ENCODE data around the gene EDA. TPM values are rescaled to one million over a fixed set of nuclear protein-coding genes. Genes with fewer than 3 reads are reported as not detected.

EDA gene
- total and polyA plus RNA-seq, 10 of the 15 experiments (the other 5 are each of a cell fraction or from before 2014, with no cell fraction given), result 0.06 TPM; not detected in 9

- H3K27me3 ChIP-seq (replicated peaks in 1 of 2; ENCODE audit: control insufficient read depth in 2 of 2, insufficient read depth in 2 of 2, low read length in 1 of 2), result no peaks in the 10 kb centered on the region
- ChIA-PET RAD21 (ENCODE audit: unreplicated experiment) (interaction anchor here (0.6 to 1.2 kb wide), 5 partner anchors 61 to 630 kb away, joined by 3 read pairs; no protein-coding TSS in a partner anchor), SMC1A (ENCODE audit: uncharacterized antibody, unreplicated experiment) (interaction anchor here (2.8 kb wide), 1 partner anchor 63 kb away, joined by 16 read pairs; no protein-coding TSS in a partner anchor), CTCF (interaction anchor here (0.7 to 7.0 kb wide), 2 partner anchors 62 to 610 kb away, joined by 3 to 66 read pairs; no protein-coding TSS in a partner anchor), POLR2A (no interaction called here)
- 9% methylated on average over 4 of the region's 4 CpGs for WGBS (ENCODE audit: insufficient coverage, insufficient replicate concordance, low lambda C conversion rate, missing lambda C conversion rate)
- H3K4me2 ChIP-seq (ENCODE audit: control insufficient read depth, insufficient read depth), result no peak overlapping the region
- H3K9ac ChIP-seq (ENCODE audit: control insufficient read depth, insufficient read depth, low read length), result no peak overlapping the region
- no peaks in the 10 kb centered on the region for H3K79me2 ChIP-seq (ENCODE audit: control insufficient read depth, insufficient read depth, low read length)
- no peaks in the 10 kb centered on the region for H3K4me1 ChIP-seq (ENCODE audit: control insufficient read depth, insufficient read depth, low read length)
- TF ChIP-seq E4F1 (IDR thresholded peaks at IDR 0.05; ENCODE audit: borderline replicate concordance, partially characterized antibody) (no peak), NR2F1 (conservative IDR thresholded peaks at IDR 0.05) (no peak), PKNOX1 (IDR thresholded peaks at IDR 0.05) (no peak), LARP7 (IDR thresholded peaks at IDR 0.05) (no peak), BCL11A (IDR thresholded peaks at IDR 0.05; ENCODE audit: low read depth, low read length) (no peak), ZBTB33 (IDR thresholded peaks at IDR 0.05) (no peak), EP300 (IDR thresholded peaks at IDR 0.05; ENCODE audit: borderline replicate concordance in 1 of 2, control insufficient read depth in 1 of 2, low read depth in 2 of 2, low read length in 2 of 2) (no peak), SIX5 (IDR thresholded peaks at IDR 0.05; ENCODE audit: low read depth, low read length, severe bottlenecking) (no peak), ATF7 (IDR thresholded peaks at IDR 0.05; ENCODE audit: low read depth) (no peak), NFYB (IDR thresholded peaks at IDR 0.05; ENCODE audit: insufficient read depth, low read depth, low read length) (no peak)
- in situ Hi-C loops (cut with MboI) (loop anchor here (10.0 to 25.0 kb wide), 3 partner anchors 103 to 500 kb away; partner anchors contain the start of genes DLG3 and IGBP1), intact Hi-C loops (cut with micrococcal nuclease; ENCODE audit: unreplicated experiment) (loop anchor here (5.0 kb wide), 2 partner anchors 228 to 398 kb away; partner anchors contain the start of gene P2RY4)
- H3K27ac ChIP-seq (ENCODE audit: control insufficient read depth, insufficient read depth), result no peak overlapping the region
- H3K36me3 ChIP-seq (ENCODE audit: control insufficient read depth in 2 of 2, insufficient read depth in 2 of 2, low read length in 1 of 2), result no peaks in the 10 kb centered on the region
- H3K4me3 ChIP-seq, result no peak overlapping the region
- no peak overlapping the region for H2AFZ ChIP-seq (ENCODE audit: control insufficient read depth, low read depth, low read length)
- no peaks in the 10 kb centered on the region for H4K20me1 ChIP-seq (ENCODE audit: control insufficient read depth, insufficient read depth)
- no peaks in the 10 kb centered on the region for H3K9me3 ChIP-seq (replicated peaks; ENCODE audit: control insufficient read depth, insufficient read depth, low read length)
- FAIRE-seq (no peak), DNase-seq (ENCODE audit: low read depth, low spot score) (no peak), ATAC-seq (no peak)
- no TSS peak for BruUV-seq (replicated peaks)
Measured at GRCh38 chrX:70034646-70035045, 418.7 kb downstream of the EDA start.
